HL-60 (cell line): ENCODE data around the gene CTDP1.

Experiments used
- DNase-seq, 2 experiments: peaks; one replicate each; pipeline ENCODE4 v3.0.0-alpha.2; 2010 to 2020; ENCODE audit warnings: low read depth in 1 of 2, low spot score in 1 of 2
- H3K27ac ChIP-seq: fragments of 250-450 bp; sonication (Bioruptor Pico); replicated peaks from 2 replicates; pipeline ENCODE4 v1.5.1; 2020; ENCODE audit warnings: mild to moderate bottlenecking, moderate library complexity
- H3K27me3 ChIP-seq: fragments of 250-450 bp; sonication (Bioruptor Pico); 2 replicates; pipeline ENCODE4 v1.5.1; 2021; ENCODE audit warnings: mild to moderate bottlenecking, moderate library complexity; ENCODE audit not compliant: insufficient read depth, poor library complexity, severe bottlenecking
- H3K4me3 ChIP-seq: replicated peaks from 2 replicates; pipeline ENCODE4 v1.5.1; 2011; ENCODE audit warnings: mild to moderate bottlenecking, control low read depth, low read length; ENCODE audit not compliant: insufficient read depth
- GABPA ChIP-seq: IDR thresholded peaks from 2 replicates; pipeline ENCODE4 v1.6.1; 2012; ENCODE audit warnings: low read depth
- POLR2AphosphoS5 ChIP-seq: IDR thresholded peaks from 2 replicates; pipeline ENCODE4 v1.6.1; 2012; ENCODE audit warnings: low read depth
- SPI1 ChIP-seq: IDR thresholded peaks from 2 replicates; pipeline ENCODE4 v1.6.1; 2012; ENCODE audit warnings: low read depth, mild to moderate bottlenecking, borderline replicate concordance
- TF ChIP-seq, protein P1 (sequence below): IDR thresholded peaks from 2 replicates; pipeline ENCODE4 v1.6.1; 2012; ENCODE audit warnings: low read depth; ENCODE audit not compliant: insufficient replicate concordance
- TF ChIP-seq, protein P2 (sequence below): IDR thresholded peaks from one replicate; pipeline ENCODE4 v1.5.1; 2011; ENCODE audit warnings: low read length, control low read depth, inconsistent platforms; ENCODE audit not compliant: insufficient read depth

CTDP1 gene

DNA sequence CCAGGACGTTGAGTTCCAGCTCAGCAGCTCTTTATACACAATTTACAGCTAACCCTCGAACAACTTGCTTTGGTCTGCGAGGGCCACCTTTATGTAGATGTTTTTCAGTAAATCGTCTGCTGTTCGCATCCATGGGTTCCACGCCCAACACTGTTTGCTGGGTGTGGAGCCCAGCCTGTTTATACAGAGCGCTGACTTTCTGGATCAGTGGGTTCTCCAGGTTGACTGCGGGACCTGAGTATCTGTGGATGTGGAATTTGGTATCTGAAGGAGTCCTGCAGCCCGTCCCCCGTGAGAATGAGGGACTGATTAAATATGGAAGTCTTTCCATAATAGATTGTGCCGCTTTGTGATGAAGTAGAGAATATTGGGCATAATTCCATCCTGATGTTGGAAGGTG lies 2.9 kb downstream of the CTDP1 start:
- no peaks in the 10 kb centered on the region for H3K27me3 ChIP-seq
- DNase-seq: no peak
- peak overlapping the region; percentile 86 for H3K4me3 ChIP-seq
- H3K27ac ChIP-seq: peak overlapping the region; percentile 88
- TF ChIP-seq GABPA (no peak), SPI1 (no peak), POLR2AphosphoS5 (no peak)
- TF ChIP-seq, protein P1, sequence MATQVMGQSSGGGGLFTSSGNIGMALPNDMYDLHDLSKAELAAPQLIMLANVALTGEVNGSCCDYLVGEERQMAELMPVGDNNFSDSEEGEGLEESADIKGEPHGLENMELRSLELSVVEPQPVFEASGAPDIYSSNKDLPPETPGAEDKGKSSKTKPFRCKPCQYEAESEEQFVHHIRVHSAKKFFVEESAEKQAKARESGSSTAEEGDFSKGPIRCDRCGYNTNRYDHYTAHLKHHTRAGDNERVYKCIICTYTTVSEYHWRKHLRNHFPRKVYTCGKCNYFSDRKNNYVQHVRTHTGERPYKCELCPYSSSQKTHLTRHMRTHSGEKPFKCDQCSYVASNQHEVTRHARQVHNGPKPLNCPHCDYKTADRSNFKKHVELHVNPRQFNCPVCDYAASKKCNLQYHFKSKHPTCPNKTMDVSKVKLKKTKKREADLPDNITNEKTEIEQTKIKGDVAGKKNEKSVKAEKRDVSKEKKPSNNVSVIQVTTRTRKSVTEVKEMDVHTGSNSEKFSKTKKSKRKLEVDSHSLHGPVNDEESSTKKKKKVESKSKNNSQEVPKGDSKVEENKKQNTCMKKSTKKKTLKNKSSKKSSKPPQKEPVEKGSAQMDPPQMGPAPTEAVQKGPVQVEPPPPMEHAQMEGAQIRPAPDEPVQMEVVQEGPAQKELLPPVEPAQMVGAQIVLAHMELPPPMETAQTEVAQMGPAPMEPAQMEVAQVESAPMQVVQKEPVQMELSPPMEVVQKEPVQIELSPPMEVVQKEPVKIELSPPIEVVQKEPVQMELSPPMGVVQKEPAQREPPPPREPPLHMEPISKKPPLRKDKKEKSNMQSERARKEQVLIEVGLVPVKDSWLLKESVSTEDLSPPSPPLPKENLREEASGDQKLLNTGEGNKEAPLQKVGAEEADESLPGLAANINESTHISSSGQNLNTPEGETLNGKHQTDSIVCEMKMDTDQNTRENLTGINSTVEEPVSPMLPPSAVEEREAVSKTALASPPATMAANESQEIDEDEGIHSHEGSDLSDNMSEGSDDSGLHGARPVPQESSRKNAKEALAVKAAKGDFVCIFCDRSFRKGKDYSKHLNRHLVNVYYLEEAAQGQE: no peak
- TF ChIP-seq, protein P2, sequence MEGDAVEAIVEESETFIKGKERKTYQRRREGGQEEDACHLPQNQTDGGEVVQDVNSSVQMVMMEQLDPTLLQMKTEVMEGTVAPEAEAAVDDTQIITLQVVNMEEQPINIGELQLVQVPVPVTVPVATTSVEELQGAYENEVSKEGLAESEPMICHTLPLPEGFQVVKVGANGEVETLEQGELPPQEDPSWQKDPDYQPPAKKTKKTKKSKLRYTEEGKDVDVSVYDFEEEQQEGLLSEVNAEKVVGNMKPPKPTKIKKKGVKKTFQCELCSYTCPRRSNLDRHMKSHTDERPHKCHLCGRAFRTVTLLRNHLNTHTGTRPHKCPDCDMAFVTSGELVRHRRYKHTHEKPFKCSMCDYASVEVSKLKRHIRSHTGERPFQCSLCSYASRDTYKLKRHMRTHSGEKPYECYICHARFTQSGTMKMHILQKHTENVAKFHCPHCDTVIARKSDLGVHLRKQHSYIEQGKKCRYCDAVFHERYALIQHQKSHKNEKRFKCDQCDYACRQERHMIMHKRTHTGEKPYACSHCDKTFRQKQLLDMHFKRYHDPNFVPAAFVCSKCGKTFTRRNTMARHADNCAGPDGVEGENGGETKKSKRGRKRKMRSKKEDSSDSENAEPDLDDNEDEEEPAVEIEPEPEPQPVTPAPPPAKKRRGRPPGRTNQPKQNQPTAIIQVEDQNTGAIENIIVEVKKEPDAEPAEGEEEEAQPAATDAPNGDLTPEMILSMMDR: no peak

DNA sequence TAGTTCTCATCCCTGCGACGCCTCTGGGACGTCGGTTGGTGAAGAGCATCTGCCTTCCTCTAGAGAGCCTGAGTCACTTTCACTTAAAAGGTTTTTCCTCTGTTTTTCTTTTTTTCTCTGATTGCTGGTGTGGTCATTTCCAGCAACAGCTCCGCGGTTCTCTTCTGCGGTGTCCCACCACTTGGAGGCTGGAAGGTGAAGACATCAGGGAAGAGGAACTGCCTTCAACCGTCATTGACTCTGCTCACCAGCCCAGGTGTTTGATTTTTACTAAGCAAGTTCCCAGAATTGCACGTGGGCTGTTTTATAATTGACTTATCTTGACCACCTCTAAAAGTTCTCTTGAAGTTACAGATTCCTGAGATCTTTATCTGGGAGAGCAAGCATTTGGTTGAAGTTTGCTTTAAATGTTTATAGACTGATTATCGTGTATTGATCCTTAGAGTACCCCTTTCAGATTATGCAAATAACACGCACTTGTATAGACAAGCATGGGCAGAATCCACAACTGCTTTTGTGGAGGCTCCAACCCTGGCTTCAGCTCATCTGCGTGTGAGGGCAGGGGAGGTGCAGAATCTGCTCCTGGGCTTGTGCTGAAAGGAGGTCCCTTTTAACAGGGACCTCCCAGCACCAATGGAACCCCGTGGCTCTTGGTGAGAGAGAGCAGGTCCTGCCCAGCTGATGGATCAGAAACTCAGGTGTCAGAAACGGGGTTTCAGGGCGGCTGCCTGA lies 3.5 kb downstream of the CTDP1 start:
- Histone ChIP-seq H3K4me3 (peak overlapping the region; percentile 86; the same call in 1 of the 2 replicates), H3K27ac (peak overlapping the region; percentile 88), H3K27me3 (no peaks in the 10 kb centered on the region)
- peak; percentile 99 for DNase-seq
- TF ChIP-seq, protein P1: no peak
- peak; percentile 100 for TF ChIP-seq POLR2AphosphoS5
- TF ChIP-seq, protein P2: no peak
- TF ChIP-seq SPI1: peak; percentile 99
- TF ChIP-seq GABPA: peak; percentile 58; the same call in 1 of the 2 replicates

DNA sequence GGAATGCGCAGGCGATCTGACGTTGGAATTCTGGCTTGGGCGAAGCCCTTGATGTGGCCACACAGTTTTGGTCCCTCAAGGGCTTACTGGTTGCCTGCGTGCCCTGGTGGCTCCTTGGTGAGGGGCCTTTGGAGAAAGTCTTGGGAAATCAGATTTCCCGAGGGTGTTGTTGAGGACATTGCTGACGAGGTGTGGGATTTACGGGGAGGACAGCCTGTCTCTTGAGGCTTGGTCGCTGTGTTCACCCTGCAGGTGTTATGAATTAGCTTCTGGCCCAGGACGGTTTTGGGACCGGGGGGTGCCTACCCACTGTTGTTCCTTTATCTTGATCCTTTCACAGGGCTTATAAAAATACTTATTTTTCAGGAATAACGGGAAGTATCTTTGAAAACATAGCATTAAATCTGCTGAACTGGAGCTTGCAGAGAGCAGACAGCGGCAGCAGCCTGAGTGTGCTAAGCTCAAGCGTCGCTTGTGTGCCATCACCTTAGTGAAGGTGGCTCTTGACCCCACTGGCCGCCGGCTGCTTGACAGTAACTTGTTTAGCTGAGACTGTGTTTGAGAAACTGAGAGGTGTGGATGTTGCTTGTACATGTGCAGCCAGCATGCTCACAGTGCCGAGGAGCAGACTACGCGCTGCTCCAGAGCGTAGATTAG lies 4.2 kb downstream of the CTDP1 start:
- H3K27ac ChIP-seq: peak overlapping the region; percentile 65
- H3K4me3 ChIP-seq: no peak overlapping the region
- DNase-seq: no peak
- no peaks in the 10 kb centered on the region for H3K27me3 ChIP-seq
- no peak for TF ChIP-seq SPI1
- TF ChIP-seq, protein P1: no peak
- no peak for TF ChIP-seq GABPA
- TF ChIP-seq POLR2AphosphoS5: no peak
- TF ChIP-seq, protein P2: no peak
